GM12892 (cell line): ENCODE measurements around the gene SEMA5B.

Source experiments
- POLR2A ChIP-seq: IDR thresholded peaks from 2 replicates; pipeline ENCODE4 v1.6.1; 2011; ENCODE audit warnings: low read depth, low read length, control low read depth
- POLR2AphosphoS5 ChIP-seq: IDR thresholded peaks from 2 replicates; pipeline ENCODE4 v1.6.1; 2011; ENCODE audit warnings: low read depth, low read length, control low read depth
- TAF1 ChIP-seq: IDR thresholded peaks from 2 replicates; pipeline ENCODE4 v1.6.1; 2011; ENCODE audit warnings: low read depth, mild to moderate bottlenecking, control low read depth, low read length, borderline replicate concordance

- TF ChIP-seq POLR2A (no peak), TAF1 (no peak), POLR2AphosphoS5 (no peak)
These were observed 79.8 kb downstream of the SEMA5B start for GRCh38 chr3:122947738-122948137.
